CD4-positive, CD25-positive, alpha-beta regulatory T cell (primary cell): ENCODE data around the gene MPP4. TPM values are rescaled to one million over a fixed set of nuclear protein-coding genes. Genes with fewer than 3 reads are reported as not detected.

Experiments used
- ATAC-seq, 2 donors: fragments of 150-1000 bp; cut with Tn5 transposase; one replicate each; pipeline ENCODE4 v1.10.0; 2021; ENCODE audit warnings: low read depth in 2 of 2, moderate number of reproducible peaks in 2 of 2, moderate library complexity in 1 of 2
- DNase-seq, 3 donors: peaks; one replicate each; pipeline versions ENCODE4 v3.0.0 to v3.0.0-alpha.2; 2012 to 2022; ENCODE audit warnings: mixed read lengths in 1 of 3
- H3K27ac ChIP-seq: one replicate; pipeline ENCODE4 v1.7.0; 2013; ENCODE audit warnings: mild to moderate bottlenecking, low read length; ENCODE audit not compliant: insufficient read depth, poor library complexity, severe bottlenecking
- H3K27me3 ChIP-seq: one replicate; pipeline ENCODE4 v1.7.0; 2013; ENCODE audit warnings: low read length; ENCODE audit not compliant: control insufficient read depth, insufficient read depth
- H3K36me3 ChIP-seq: one replicate; pipeline ENCODE4 v1.7.0; 2013; ENCODE audit warnings: mild to moderate bottlenecking, low read length, moderate library complexity; ENCODE audit not compliant: control insufficient read depth, insufficient read depth
- H3K4me1 ChIP-seq: 2 replicates; pipeline ENCODE4 v1.7.0; 2013; ENCODE audit warnings: mild to moderate bottlenecking, low read length; ENCODE audit not compliant: insufficient read depth, control insufficient read depth, poor library complexity, severe bottlenecking
- H3K4me3 ChIP-seq: one replicate; pipeline ENCODE4 v1.7.0; 2013; ENCODE audit warnings: low read depth, mild to moderate bottlenecking, low read length, moderate library complexity
- H3K9me3 ChIP-seq, 2 experiments: 1 replicate in 1 of 2; 2 replicates in 1 of 2; pipeline ENCODE4 v1.7.0; 2013; ENCODE audit warnings: low read length in 2 of 2, mild to moderate bottlenecking in 1 of 2, moderate library complexity in 1 of 2; ENCODE audit not compliant: control insufficient read depth in 2 of 2
- H3K27ac Mint-ChIP-seq, 3 donors: one replicate each; pipeline ENCODE4 v1.8.0; 2020 to 2022; ENCODE audit warnings: mild to moderate bottlenecking in 3 of 3, mixed read lengths in 3 of 3, moderate library complexity in 2 of 3
- H3K27me3 Mint-ChIP-seq: one replicate; pipeline ENCODE4 v1.8.0; 2022; ENCODE audit warnings: mild to moderate bottlenecking, mixed read lengths
- H3K36me3 Mint-ChIP-seq: one replicate; pipeline ENCODE4 v1.8.0; 2020; ENCODE audit warnings: mixed read lengths
- H3K4me1 Mint-ChIP-seq, 4 donors: one replicate each; pipeline ENCODE4 v1.8.0; 2020 to 2022; ENCODE audit warnings: mixed read lengths in 4 of 4, mild to moderate bottlenecking in 1 of 4
- H3K4me3 Mint-ChIP-seq, 4 donors: one replicate each; pipeline ENCODE4 v1.8.0; 2020 to 2022; ENCODE audit warnings: mild to moderate bottlenecking in 4 of 4, mixed read lengths in 4 of 4, moderate library complexity in 3 of 4
- H3K9me3 Mint-ChIP-seq, 7 donors: one replicate each; pipeline ENCODE4 v1.8.0; 2020 to 2022; ENCODE audit warnings: mixed read lengths in 7 of 7, mild to moderate bottlenecking in 3 of 7, moderate library complexity in 2 of 7
- polyA plus RNA-seq, 4 donors: library from polyadenylated mRNA; unstranded; fragments of 300-500 nt; fragmentation: Illumina TruSeq; gene quantifications; one replicate each; pipeline ENCODE4 v1.2.3, GENCODE V29; 2021
- total RNA-seq: library from RNA; stranded (reverse); gene quantifications from one replicate; pipeline ENCODE4 v1.2.3, GENCODE V29; 2022

The MPP4 gene
- total and polyA plus RNA-seq, 5 donors from 2014 or later: not detected

DNA sequence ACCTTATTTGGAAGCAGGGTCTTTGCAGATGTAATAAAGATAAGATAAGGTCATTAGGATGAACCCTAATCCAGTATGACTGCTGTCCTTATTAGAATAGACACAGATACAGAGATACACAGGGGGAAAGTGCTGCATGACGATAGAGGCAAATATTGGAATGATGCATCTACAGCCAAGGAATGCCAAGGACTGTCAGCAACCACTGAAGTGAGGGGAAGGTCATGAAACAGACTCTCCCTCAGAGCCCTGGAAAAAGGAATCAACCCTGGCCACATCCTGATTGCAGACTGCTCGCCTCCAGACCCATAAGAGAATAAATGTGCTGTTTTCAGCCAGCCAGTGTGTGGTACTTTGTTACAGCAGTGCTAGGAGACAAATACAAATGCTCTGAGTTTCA, 69.9 kb downstream of the MPP4 start:
- Mint-ChIP-seq H3K4me3 (no peak overlapping the region), H3K9me3 (no peaks in the 10 kb centered on the region), H3K27me3 (no peaks in the 10 kb centered on the region), H3K27ac (no peak overlapping the region), H3K4me1 (no peaks in the 10 kb centered on the region), H3K36me3 (peaks cover 16% of the 10 kb centered on the region)
- Histone ChIP-seq H3K27me3 (no peaks in the 10 kb centered on the region), H3K9me3 (no peaks in the 10 kb centered on the region), H3K4me1 (no peaks in the 10 kb centered on the region), H3K27ac (no peak overlapping the region), H3K36me3 (peaks cover 15% of the 10 kb centered on the region), H3K4me3 (no peak overlapping the region)
- no peak for DNase-seq
- ATAC-seq: no peak

DNA sequence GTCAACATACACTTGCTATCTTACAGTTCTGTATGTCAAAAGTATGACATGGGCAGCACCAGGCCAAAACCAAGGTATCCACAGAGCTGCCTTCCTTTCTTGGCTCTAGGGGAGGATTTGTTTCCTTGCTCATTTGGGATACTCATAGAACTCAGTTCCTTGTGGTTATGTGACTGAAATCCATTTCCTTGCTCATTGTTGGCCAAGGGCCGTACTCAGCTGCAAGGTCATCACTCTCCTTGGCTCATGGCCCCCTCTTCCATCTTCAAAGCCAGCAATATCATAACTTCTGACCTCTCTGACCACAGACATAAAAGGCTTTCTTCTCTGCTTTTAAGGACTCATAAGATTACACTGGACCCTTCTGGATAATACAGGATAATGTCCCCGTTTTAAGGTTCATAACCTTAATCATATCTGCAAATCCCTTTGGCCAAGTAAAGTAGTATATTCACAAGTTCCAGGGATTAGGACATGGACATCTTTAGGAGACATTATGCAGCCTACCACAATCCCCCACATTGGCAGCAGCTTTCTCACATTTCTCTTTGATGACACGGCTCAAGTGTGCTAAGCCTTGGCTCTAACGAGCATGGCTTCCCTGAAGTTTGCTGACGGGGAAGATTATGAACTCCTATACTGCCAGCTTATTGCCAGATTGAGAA, 76.0 kb downstream of the MPP4 start:
- Mint-ChIP-seq H3K36me3 (peaks cover 6% of the 10 kb centered on the region), H3K4me1 (no peaks in the 10 kb centered on the region), H3K27ac (no peak overlapping the region), H3K9me3 (no peaks in the 10 kb centered on the region), H3K4me3 (no peak overlapping the region), H3K27me3 (peaks cover 5% of the 10 kb centered on the region)
- Histone ChIP-seq H3K9me3 (no peaks in the 10 kb centered on the region), H3K4me3 (no peak overlapping the region), H3K27ac (no peak overlapping the region), H3K36me3 (no peaks in the 10 kb centered on the region), H3K4me1 (no peaks in the 10 kb centered on the region), H3K27me3 (no peaks in the 10 kb centered on the region)
- ATAC-seq (no peak), DNase-seq (no peak)

DNA sequence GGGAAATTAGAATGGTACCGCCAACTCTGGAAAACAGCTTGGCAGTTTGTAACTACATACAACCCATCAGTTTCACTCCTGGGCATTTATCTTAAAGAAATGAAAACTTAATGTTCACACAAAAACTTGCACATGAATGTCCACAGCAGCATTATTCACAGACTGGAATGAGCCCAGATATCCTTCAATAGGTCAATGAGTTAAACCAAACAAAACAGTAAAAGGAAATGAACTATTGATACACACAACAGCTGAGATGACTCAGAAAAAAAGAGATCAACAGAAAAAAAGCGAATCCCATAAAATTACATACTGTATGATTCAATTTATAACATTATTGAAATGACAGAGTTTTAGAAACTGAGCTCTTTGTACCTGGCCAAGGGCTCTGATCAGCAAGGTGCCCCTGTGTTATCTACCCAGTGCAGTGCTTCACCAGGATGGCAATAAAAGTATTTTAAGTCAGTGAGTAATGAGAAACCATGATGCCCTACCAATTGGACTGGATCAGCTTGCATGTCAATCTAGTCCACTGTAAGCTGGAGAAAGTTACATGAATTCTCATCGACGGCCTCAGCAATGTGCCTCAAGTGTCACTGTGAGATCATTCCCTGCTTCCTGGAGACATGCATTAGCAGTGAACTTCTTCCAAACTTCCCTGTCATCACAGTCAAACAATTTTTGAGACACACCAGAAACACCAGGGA, 77.0 kb downstream of the MPP4 start:
- DNase-seq (no peak), ATAC-seq (no peak)
- Histone ChIP-seq H3K4me1 (no peaks in the 10 kb centered on the region), H3K27ac (no peak overlapping the region), H3K4me3 (no peak overlapping the region), H3K9me3 (no peaks in the 10 kb centered on the region), H3K36me3 (no peaks in the 10 kb centered on the region), H3K27me3 (no peaks in the 10 kb centered on the region)
- Mint-ChIP-seq H3K4me3 (no peak overlapping the region), H3K4me1 (no peaks in the 10 kb centered on the region), H3K36me3 (peaks cover 6% of the 10 kb centered on the region), H3K27ac (no peak overlapping the region), H3K27me3 (peaks cover 5% of the 10 kb centered on the region), H3K9me3 (no peaks in the 10 kb centered on the region)

DNA sequence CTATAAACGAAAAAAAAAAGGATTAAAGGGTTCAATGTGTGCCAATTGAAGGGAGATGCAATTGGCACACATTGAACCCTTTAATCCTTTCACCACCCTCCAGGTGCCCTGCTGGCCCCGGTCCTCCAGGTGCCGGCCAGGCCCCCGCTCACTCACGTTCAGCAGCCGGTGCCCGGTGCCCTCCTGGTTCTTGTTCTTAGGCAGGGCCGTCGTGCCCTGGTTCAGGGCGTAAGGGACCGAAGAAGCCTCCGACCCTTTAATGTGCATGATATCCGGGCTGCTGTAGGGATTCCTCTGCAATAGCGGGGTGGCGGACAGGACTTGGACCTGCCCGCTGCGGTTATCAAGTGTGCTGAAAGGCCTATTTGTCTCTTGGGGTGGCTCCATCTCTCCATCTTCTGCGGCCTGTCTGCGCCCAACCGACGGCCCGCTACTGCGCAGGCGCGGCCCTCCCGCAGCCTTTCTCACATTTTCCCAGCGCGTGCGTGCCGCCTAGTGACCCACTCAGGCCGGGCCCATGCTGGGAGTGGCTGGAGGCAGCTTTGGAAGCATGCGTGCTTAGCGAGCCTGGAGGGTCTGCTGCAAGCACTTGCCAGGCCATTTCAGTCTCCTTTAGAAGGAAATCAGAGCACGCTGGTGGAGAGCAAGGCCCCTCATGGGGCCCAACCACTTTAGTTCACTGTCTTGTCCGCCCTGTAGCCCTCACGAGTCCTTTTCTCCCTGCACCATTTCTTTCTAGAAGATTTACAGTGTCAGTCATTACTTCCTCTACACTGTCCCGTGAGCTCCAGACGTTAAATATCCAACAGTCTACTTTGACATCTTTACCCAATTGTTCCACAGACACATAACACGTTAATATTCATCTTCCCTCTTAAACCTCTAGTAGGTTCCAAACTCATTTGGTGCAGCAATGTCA, 79.4 kb downstream of the MPP4 start:
- no peak overlapping the region for H3K4me3 ChIP-seq
- no peaks in the 10 kb centered on the region for H3K9me3 ChIP-seq
- ATAC-seq: no peak
- Mint-ChIP-seq H3K27ac (no peak overlapping the region), H3K9me3 (peaks cover 0 to 3% (median 0%) of the 10 kb centered on the region in 7 donors), H3K36me3 (peaks cover 4% of the 10 kb centered on the region), H3K4me3 (no peak overlapping the region), H3K4me1 (no peaks in the 10 kb centered on the region), H3K27me3 (peaks cover 5% of the 10 kb centered on the region)
- H3K4me1 ChIP-seq: no peaks in the 10 kb centered on the region
- H3K27ac ChIP-seq: no peak overlapping the region
- H3K36me3 ChIP-seq: no peaks in the 10 kb centered on the region
- DNase-seq: peak in 1 of 3 donors; percentile 4
- no peaks in the 10 kb centered on the region for H3K27me3 ChIP-seq

DNA sequence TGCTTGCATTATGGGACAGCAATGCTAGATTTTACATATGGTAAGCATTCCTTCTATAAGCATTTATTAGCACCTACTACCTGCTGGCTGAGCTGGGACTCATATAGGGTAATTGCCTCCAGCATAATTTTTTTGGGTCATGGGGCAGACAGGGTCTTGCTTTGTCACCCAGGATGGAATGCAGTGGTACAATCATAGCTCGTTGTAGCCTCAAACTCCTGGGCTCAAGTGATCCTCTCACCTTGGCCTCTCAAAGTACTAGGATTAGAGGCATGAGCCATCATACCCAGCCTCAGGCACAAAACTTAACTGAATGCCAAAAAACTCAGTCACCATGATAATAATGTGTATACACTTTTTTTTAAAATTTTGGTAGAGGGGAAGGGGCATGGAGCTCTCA, 90.4 kb downstream of the MPP4 start:
- Mint-ChIP-seq H3K9me3 (peaks cover 0 to 9% (median 5%) of the 10 kb centered on the region in 7 donors), H3K4me1 (no peaks in the 10 kb centered on the region), H3K36me3 (no peaks in the 10 kb centered on the region), H3K4me3 (no peak overlapping the region), H3K27me3 (peaks cover 33% of the 10 kb centered on the region), H3K27ac (no peak overlapping the region)
- H3K4me3 ChIP-seq: no peak overlapping the region
- no peaks in the 10 kb centered on the region for H3K4me1 ChIP-seq
- H3K27ac ChIP-seq: no peak overlapping the region
- no peak for DNase-seq
- no peak for ATAC-seq
- no peaks in the 10 kb centered on the region for H3K36me3 ChIP-seq
- H3K27me3 ChIP-seq: peaks cover 10% of the 10 kb centered on the region
- peaks cover 0 to 5% of the 10 kb centered on the region in 2 experiments for H3K9me3 ChIP-seq

DNA sequence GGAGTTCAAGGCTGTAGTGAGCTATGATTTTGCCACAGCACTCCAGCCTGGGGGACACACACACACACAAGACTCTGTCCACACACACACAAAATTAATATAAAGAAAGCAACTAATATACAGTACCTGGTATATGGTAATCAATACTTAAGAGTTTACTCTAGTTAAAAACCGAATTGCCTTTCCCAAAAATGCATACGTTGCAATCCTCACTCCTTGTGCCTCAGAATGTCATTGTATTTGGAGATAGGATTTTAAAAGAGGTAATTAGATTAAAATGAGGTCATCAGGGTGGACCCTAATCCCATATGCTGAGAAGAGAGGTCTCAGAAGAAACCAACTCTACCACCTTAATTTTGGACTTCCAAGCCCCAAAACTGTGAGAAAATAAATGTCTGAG, 90.9 kb downstream of the MPP4 start:
- H3K36me3 Mint-ChIP-seq: no peaks in the 10 kb centered on the region
- no peak for DNase-seq
- no peak overlapping the region for H3K27ac Mint-ChIP-seq
- peaks cover 34% of the 10 kb centered on the region for H3K27me3 Mint-ChIP-seq
- Histone ChIP-seq H3K27me3 (peaks cover 15% of the 10 kb centered on the region), H3K9me3 (peaks cover 0 to 5% of the 10 kb centered on the region in 2 experiments), H3K36me3 (no peaks in the 10 kb centered on the region), H3K4me1 (no peaks in the 10 kb centered on the region), H3K27ac (no peak overlapping the region), H3K4me3 (no peak overlapping the region)
- ATAC-seq: no peak
- no peak overlapping the region for H3K4me3 Mint-ChIP-seq
- peaks cover 0 to 9% (median 5%) of the 10 kb centered on the region in 7 donors for H3K9me3 Mint-ChIP-seq
- H3K4me1 Mint-ChIP-seq: no peaks in the 10 kb centered on the region

DNA sequence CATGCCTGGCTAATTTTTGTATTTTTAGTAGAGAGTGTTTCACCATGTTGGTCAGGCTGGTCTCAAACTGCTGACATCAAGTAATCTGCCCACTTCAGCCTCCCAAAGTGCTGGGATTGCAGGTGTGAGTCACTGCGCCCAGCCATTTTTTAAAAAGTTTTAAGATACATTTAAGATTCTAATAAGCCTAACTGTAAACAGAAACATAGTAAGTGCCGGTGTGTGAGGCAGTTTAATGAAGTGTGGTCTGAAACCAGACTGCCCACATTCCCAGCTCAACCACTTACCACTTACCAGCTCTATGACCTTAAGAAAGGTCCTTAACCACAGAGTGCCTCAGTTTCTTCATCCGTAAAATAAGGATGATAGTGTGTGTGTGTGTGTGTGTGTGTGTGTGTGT, 97.5 kb downstream of the MPP4 start:
- Mint-ChIP-seq H3K27me3 (peaks cover 40% of the 10 kb centered on the region), H3K36me3 (no peaks in the 10 kb centered on the region), H3K27ac (no peak overlapping the region), H3K9me3 (peaks cover 2 to 16% (median 10%) of the 10 kb centered on the region in 7 donors), H3K4me1 (no peaks in the 10 kb centered on the region), H3K4me3 (no peak overlapping the region)
- no peaks in the 10 kb centered on the region for H3K4me1 ChIP-seq
- peaks cover 15% of the 10 kb centered on the region for H3K27me3 ChIP-seq
- ATAC-seq (no peak), DNase-seq (no peak)
- no peak overlapping the region for H3K4me3 ChIP-seq
- no peak overlapping the region for H3K27ac ChIP-seq
- peaks cover 0 to 3% of the 10 kb centered on the region in 2 experiments for H3K9me3 ChIP-seq
- no peaks in the 10 kb centered on the region for H3K36me3 ChIP-seq
